IMR-90 (cell line): ENCODE data around the gene BCDIN3D. TPM values are rescaled to one million over a fixed set of nuclear protein-coding genes. Genes with fewer than 3 reads are reported as not detected.

Experiments
- ATAC-seq: fragments of 200-7000 bp; cut with Tn5 transposase; 2 replicates; pipeline ENCODE4 v1.9.1; 2020; ENCODE audit warnings: low read depth, mild to moderate bottlenecking, moderate library complexity
- BruUV-seq: library from RNA; stranded (reverse); fragments of 400-500 nt; replicated peaks from 2 replicates; lab custom pipeline; 2021; lab: Mats Ljungman, UMichigan
- CTCF ChIA-PET: fragments of 300-600 bp; formaldehyde crosslinking; extraction: SDS; loops from one replicate; lab custom pipeline; 2021; ENCODE audit warnings: antibody characterized with exemption; lab: Yijun Ruan, JAX
- POLR2A ChIA-PET: fragments of 300-600 bp; sonication (Branson Sonifier 250); formaldehyde crosslinking; loops from one replicate; lab custom pipeline; 2022; ENCODE audit warnings: antibody characterized with exemption; ENCODE audit not compliant: unreplicated experiment; lab: Charles Lee
- DNase-seq: peaks from one replicate; pipeline ENCODE4 v3.0.0; 2013
- H2AFZ ChIP-seq: replicated peaks from 2 replicates; pipeline ENCODE3; 2013; ENCODE audit warnings: low read length, mild to moderate bottlenecking; ENCODE audit not compliant: poor library complexity
- H2AK5ac ChIP-seq: 2 replicates; pipeline ENCODE4 v1.6.1; 2013; ENCODE audit warnings: low read depth, low read length, inconsistent platforms
- H2AK9ac ChIP-seq: replicated peaks from 2 replicates; pipeline ENCODE3; 2013; ENCODE audit warnings: mild to moderate bottlenecking, low read depth, low read length, moderate library complexity; ENCODE audit not compliant: poor library complexity
- H2BK120ac ChIP-seq: 2 replicates; pipeline ENCODE4 v1.6.1; 2013; ENCODE audit warnings: low read depth, low read length, inconsistent platforms
- H2BK15ac ChIP-seq: 3 replicates; pipeline ENCODE4 v1.6.1; 2013; ENCODE audit warnings: low read depth, low read length, inconsistent platforms
- H2BK20ac ChIP-seq: 2 replicates; pipeline ENCODE4 v1.6.1; 2013; ENCODE audit warnings: low read depth, mild to moderate bottlenecking, inconsistent platforms, low read length, moderate library complexity
- H2BK5ac ChIP-seq: 2 replicates; pipeline ENCODE4 v1.6.1; 2013; ENCODE audit warnings: mild to moderate bottlenecking, low read depth, low read length, inconsistent platforms; ENCODE audit not compliant: poor library complexity, severe bottlenecking
- H3K14ac ChIP-seq: replicated peaks from 2 replicates; pipeline ENCODE4 v1.6.1; 2013; ENCODE audit warnings: low read depth, low read length, inconsistent platforms
- H3K18ac ChIP-seq: 2 replicates; pipeline ENCODE4 v1.6.1; 2013; ENCODE audit warnings: low read depth, low read length, control low read depth
- H3K23ac ChIP-seq: 2 replicates; pipeline ENCODE4 v1.6.1; 2013; ENCODE audit warnings: low read depth, low read length, inconsistent platforms
- H3K27ac ChIP-seq: 2 replicates; pipeline ENCODE4 v1.5.1; 2013; ENCODE audit warnings: mild to moderate bottlenecking, control low read depth, low read length; ENCODE audit not compliant: insufficient read depth
- H3K27me3 ChIP-seq: 2 replicates; pipeline ENCODE4 v1.6.1; 2013; ENCODE audit warnings: low read length; ENCODE audit not compliant: control insufficient read depth, insufficient read depth
- H3K36me3 ChIP-seq: 2 replicates; pipeline ENCODE4 v1.6.1; 2013; ENCODE audit warnings: low read length, mixed read lengths; ENCODE audit not compliant: control insufficient read depth, insufficient read depth
- H3K4ac ChIP-seq: 2 replicates; pipeline ENCODE4 v1.6.1; 2013; ENCODE audit warnings: low read depth, low read length, inconsistent platforms
- H3K4me1 ChIP-seq: 2 replicates; pipeline ENCODE4 v1.6.1; 2013; ENCODE audit warnings: low read length, mixed read lengths; ENCODE audit not compliant: control insufficient read depth, insufficient read depth
- H3K4me2 ChIP-seq: 2 replicates; pipeline ENCODE4 v1.6.1; 2013; ENCODE audit warnings: low read depth, mild to moderate bottlenecking, control low read depth, low read length, moderate library complexity
- H3K4me3 ChIP-seq: 2 replicates; pipeline ENCODE4 v1.5.1; 2013; ENCODE audit warnings: low read depth, mild to moderate bottlenecking, control low read depth, low read length, moderate library complexity; ENCODE audit not compliant: insufficient read depth
- H3K56ac ChIP-seq: 2 replicates; pipeline ENCODE4 v1.6.1; 2013; ENCODE audit warnings: low read length, inconsistent platforms; ENCODE audit not compliant: insufficient read depth; ENCODE audit errors: extremely low read depth
- H3K79me1 ChIP-seq, 2 experiments: 2 replicates each; pipeline ENCODE4 v1.6.1; 2013; ENCODE audit warnings: low read length in 2 of 2, inconsistent platforms in 1 of 2, low read depth in 1 of 2
- H3K9ac ChIP-seq: 2 replicates; pipeline ENCODE4 v1.6.1; 2013; ENCODE audit warnings: low read depth, low read length, control low read depth
- H3K9me1 ChIP-seq: 2 replicates; pipeline ENCODE4 v1.6.1; 2013; ENCODE audit warnings: low read length, inconsistent platforms; ENCODE audit not compliant: insufficient read depth
- H3K9me3 ChIP-seq: 2 replicates; pipeline ENCODE4 v1.6.1; 2013; ENCODE audit warnings: low read length; ENCODE audit not compliant: control insufficient read depth, insufficient read depth
- H4K20me1 ChIP-seq: 2 replicates; pipeline ENCODE4 v1.6.1; 2013; ENCODE audit warnings: low read length, inconsistent platforms; ENCODE audit not compliant: insufficient read depth
- H4K5ac ChIP-seq: 2 replicates; pipeline ENCODE4 v1.6.1; 2013; ENCODE audit warnings: mild to moderate bottlenecking, low read depth, low read length, control low read depth
- H4K8ac ChIP-seq, 2 experiments: 2 replicates each; pipeline ENCODE4 v1.6.1; 2013; ENCODE audit warnings: low read depth in 2 of 2, low read length in 2 of 2, control low read depth in 1 of 2, inconsistent platforms in 1 of 2
- H4K91ac ChIP-seq: 2 replicates; pipeline ENCODE4 v1.6.1; 2013; ENCODE audit warnings: low read depth, low read length, inconsistent platforms; ENCODE audit not compliant: insufficient read depth
- POLR2A ChIP-seq: IDR thresholded peaks from 2 replicates; pipeline ENCODE4 v1.6.1; 2012; ENCODE audit warnings: mild to moderate bottlenecking, low read depth, low read length
- WGBS, 2 experiments: methylation state at CpG; one replicate each; pipeline versions ENCODE4 v1.1.5 to v1.1.7; 2013; ENCODE audit warnings: missing lambda C conversion rate in 2 of 2; ENCODE audit not compliant: insufficient read length in 1 of 2; ENCODE audit errors: extremely low coverage in 2 of 2; 5-methylcytosine and 5-hydroxymethylcytosine counted together
- dilution Hi-C: fragments of 300-500 bp; cut with HindIII; formaldehyde crosslinking; loops from one replicate; pipeline ENCODE4 v1.14.3; 2018; ENCODE audit warnings: low sequenced_read_pairs; ENCODE audit not compliant: unreplicated experiment
- in situ Hi-C: fragments of 300-500 bp; cut with MboI; formaldehyde crosslinking; loops from 3 replicates; pipeline ENCODE4 v1.14.3; 2019; ENCODE audit warnings: low sequenced_read_pairs, inconsistent platforms, mixed read lengths
- intact Hi-C: fragments of 100-400 bp; cut with micrococcal nuclease; formaldehyde crosslinking; loops from 2 replicates; pipeline ENCODE4 v1.10.0; 2022
- polyA plus RNA-seq, 3 experiments: library from polyadenylated mRNA; depleted of rRNA; stranded (reverse); fragments of >200 nt; gene quantifications; 2 replicates each; pipeline ENCODE4 v1.2.3, GENCODE V29; 2012; ENCODE audit warnings: low replicate concordance in 1 of 3
- total RNA-seq: library from RNA; depleted of rRNA; stranded (reverse); fragments of >200 nt; gene quantifications from 2 replicates; pipeline ENCODE4 v1.2.3, GENCODE V29; 2012
- TF ChIP-seq, protein P1 (sequence below): conservative IDR thresholded peaks from 2 replicates; pipeline ENCODE4 v1.5.1; 2012; ENCODE audit warnings: mild to moderate bottlenecking, low read depth, low read length, improper control_type of control experiment

The BCDIN3D gene
- total and polyA plus RNA-seq, 2 of the 4 experiments (the other 2 are of a cell fraction): 2.3 TPM

DNA sequence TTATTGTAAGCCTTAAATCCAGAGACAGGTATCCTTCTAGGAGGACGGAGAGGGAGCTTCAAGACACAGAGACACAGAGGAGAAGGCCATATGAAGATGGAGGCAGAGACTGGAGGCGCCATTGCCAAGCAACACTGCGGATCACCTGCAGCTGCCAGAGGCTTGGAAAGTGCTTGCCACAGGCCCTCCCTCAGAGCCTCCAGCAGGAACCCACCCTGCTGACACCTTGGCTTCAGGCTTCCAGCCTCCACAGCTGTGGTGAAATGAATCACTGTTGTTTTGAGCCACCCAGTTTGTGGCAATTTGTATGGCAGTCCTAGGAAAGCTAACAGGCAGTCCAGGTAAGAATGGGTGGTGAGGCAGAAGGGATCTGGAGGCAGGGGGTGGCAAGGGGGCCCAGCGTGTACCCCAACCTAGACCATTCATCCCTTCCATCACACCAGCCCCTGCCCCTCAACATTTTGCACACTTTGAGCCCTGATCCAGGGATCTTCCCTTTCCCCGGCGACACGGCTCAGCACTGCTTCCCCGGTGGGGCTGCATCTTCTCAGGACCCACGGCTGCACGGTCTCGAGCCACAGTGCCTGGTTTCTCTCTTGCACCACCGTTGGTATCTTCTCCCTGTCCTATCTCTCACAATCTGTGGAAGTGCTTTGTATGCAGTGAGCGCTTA, 22.3 kb upstream of the BCDIN3D start:
- dilution Hi-C loops (no loop called here), in situ Hi-C loops (loop anchor here (5.0 kb wide), 2 partner anchors 87 to 187 kb away; partner anchors contain the start of gene AQP2), intact Hi-C loops (no loop called here)
- no peak overlapping the region for H2BK15ac ChIP-seq
- H3K27ac ChIP-seq: no peak overlapping the region
- H2AK5ac ChIP-seq: no peak overlapping the region
- no peak overlapping the region for H2AFZ ChIP-seq
- H2BK20ac ChIP-seq: no peak overlapping the region
- no peaks in the 10 kb centered on the region for H3K9me1 ChIP-seq
- CTCF ChIA-PET: interaction anchor here (1.0 to 2.4 kb wide), 3 partner anchors 102 to 205 kb away, joined by 3 to 9 read pairs (median 3); no protein-coding TSS in a partner anchor
- no peaks in the 10 kb centered on the region for H3K36me3 ChIP-seq
- H3K79me1 ChIP-seq: no peaks in the 10 kb centered on the region
- H4K8ac ChIP-seq: no peak overlapping the region
- no peak for TF ChIP-seq POLR2A
- TF ChIP-seq, protein P1, sequence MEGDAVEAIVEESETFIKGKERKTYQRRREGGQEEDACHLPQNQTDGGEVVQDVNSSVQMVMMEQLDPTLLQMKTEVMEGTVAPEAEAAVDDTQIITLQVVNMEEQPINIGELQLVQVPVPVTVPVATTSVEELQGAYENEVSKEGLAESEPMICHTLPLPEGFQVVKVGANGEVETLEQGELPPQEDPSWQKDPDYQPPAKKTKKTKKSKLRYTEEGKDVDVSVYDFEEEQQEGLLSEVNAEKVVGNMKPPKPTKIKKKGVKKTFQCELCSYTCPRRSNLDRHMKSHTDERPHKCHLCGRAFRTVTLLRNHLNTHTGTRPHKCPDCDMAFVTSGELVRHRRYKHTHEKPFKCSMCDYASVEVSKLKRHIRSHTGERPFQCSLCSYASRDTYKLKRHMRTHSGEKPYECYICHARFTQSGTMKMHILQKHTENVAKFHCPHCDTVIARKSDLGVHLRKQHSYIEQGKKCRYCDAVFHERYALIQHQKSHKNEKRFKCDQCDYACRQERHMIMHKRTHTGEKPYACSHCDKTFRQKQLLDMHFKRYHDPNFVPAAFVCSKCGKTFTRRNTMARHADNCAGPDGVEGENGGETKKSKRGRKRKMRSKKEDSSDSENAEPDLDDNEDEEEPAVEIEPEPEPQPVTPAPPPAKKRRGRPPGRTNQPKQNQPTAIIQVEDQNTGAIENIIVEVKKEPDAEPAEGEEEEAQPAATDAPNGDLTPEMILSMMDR: no peak
- no peak overlapping the region for H4K5ac ChIP-seq
- no peak overlapping the region for H2BK120ac ChIP-seq
- H3K4ac ChIP-seq: no peak overlapping the region
- H4K91ac ChIP-seq: no peak overlapping the region
- H3K23ac ChIP-seq: no peak overlapping the region
- H3K4me2 ChIP-seq: no peak overlapping the region
- H3K56ac ChIP-seq: no peak overlapping the region
- DNase-seq (no peak), ATAC-seq (no peak)
- H3K18ac ChIP-seq: no peak overlapping the region
- H3K9me3 ChIP-seq: no peaks in the 10 kb centered on the region
- BruUV-seq: no TSS peak
- H2AK9ac ChIP-seq: no peak overlapping the region
- no peak overlapping the region for H2BK5ac ChIP-seq
- POLR2A ChIA-PET: no interaction called here
- no peak overlapping the region for H3K14ac ChIP-seq
- no peak overlapping the region for H3K4me3 ChIP-seq
- WGBS, 2 experiments: 83% methylated on average over 4 of the region's 13 CpGs; no CpG with 5 or more reads in 1 of the 2 experiments
- H3K9ac ChIP-seq: no peak overlapping the region
- peaks cover 22% of the 10 kb centered on the region for H3K27me3 ChIP-seq
- H4K20me1 ChIP-seq: 0 out of 2 replicates have a peak, but pooled peaks cover 4% of the 10 kb centered on the region
- H3K4me1 ChIP-seq: peaks cover 23% of the 10 kb centered on the region
